ENCODE results near the gene DDX27. TPM values are rescaled to one million over a fixed set of nuclear protein-coding genes. Genes with fewer than 3 reads are reported as not detected.

The DDX27 gene
- total and polyA plus RNA-seq, 4 donors: 8.8 to 16.0 (median 13.0) TPM

DNA sequence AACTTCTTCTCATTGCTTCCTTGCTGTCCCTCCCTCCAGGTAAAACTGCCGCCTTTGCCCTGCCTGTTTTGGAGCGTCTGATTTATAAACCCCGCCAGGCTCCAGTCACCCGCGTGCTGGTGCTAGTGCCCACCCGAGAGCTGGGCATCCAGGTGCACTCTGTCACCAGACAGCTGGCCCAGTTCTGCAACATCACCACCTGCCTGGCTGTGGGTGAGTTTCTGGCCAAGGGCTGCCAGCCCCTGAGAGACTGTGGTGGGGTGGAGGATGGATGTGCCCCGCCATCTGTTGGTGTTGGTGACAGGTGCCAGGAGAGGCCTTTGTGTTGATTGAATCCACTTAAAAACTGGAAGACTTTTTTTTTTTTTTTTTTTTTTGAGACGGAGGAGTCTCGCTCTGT lies 9.5 kb downstream of the DDX27 start:
- no peak overlapping the region for H3K27ac ChIP-seq (ENCODE audit: low read depth in 1 of 2, low read length in 2 of 2)
- 98% methylated on average over 9 of the region's 9 CpGs for WGBS

More for the DNA sequence above, 9.5 kb downstream of the DDX27 start:
- H3K9me3 ChIP-seq (ENCODE audit: control insufficient read depth in 4 of 4, low read length in 3 of 4): no peaks in the 10 kb centered on the region
- no peaks in the 10 kb centered on the region for H3K27me3 ChIP-seq (ENCODE audit: control insufficient read depth in 4 of 4, insufficient read depth in 4 of 4, low read length in 3 of 4)
- H3K4me1 ChIP-seq (ENCODE audit: control insufficient read depth in 4 of 4, insufficient read depth in 4 of 4, low read length in 3 of 4): no peaks in the 10 kb centered on the region
- no peak overlapping the region for H3K9ac ChIP-seq (ENCODE audit: low read depth in 1 of 2, low read length in 2 of 2)
- no peak for DNase-seq (ENCODE audit: low spot score)
- TF ChIP-seq, protein P1, sequence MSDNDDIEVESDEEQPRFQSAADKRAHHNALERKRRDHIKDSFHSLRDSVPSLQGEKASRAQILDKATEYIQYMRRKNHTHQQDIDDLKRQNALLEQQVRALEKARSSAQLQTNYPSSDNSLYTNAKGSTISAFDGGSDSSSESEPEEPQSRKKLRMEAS (IDR thresholded peaks at IDR 0.05): no peak
- TF ChIP-seq FOXA1 (IDR thresholded peaks at IDR 0.05): no peak
- TF ChIP-seq, protein P2, sequence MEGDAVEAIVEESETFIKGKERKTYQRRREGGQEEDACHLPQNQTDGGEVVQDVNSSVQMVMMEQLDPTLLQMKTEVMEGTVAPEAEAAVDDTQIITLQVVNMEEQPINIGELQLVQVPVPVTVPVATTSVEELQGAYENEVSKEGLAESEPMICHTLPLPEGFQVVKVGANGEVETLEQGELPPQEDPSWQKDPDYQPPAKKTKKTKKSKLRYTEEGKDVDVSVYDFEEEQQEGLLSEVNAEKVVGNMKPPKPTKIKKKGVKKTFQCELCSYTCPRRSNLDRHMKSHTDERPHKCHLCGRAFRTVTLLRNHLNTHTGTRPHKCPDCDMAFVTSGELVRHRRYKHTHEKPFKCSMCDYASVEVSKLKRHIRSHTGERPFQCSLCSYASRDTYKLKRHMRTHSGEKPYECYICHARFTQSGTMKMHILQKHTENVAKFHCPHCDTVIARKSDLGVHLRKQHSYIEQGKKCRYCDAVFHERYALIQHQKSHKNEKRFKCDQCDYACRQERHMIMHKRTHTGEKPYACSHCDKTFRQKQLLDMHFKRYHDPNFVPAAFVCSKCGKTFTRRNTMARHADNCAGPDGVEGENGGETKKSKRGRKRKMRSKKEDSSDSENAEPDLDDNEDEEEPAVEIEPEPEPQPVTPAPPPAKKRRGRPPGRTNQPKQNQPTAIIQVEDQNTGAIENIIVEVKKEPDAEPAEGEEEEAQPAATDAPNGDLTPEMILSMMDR (IDR thresholded peaks at IDR 0.05; ENCODE audit: low read depth, low read length, missing input control): no peak
- TF ChIP-seq EGR1 (IDR thresholded peaks at IDR 0.05; ENCODE audit: low read depth in 2 of 2): no peak
- TF ChIP-seq NR2F2 (IDR thresholded peaks at IDR 0.05): no peak
- TF ChIP-seq HNF4A (conservative IDR thresholded peaks at IDR 0.05): no peak
- TF ChIP-seq HNF4G (IDR thresholded peaks at IDR 0.05): no peak
- no peak for TF ChIP-seq ZBTB33 (IDR thresholded peaks at IDR 0.05)
- TF ChIP-seq SP1 (IDR thresholded peaks at IDR 0.05): no peak
- no peak for TF ChIP-seq GABPA (IDR thresholded peaks at IDR 0.05 in 1 of 2, conservative IDR thresholded peaks at IDR 0.05 in 1 of 2)
- TF ChIP-seq RXRA (IDR thresholded peaks at IDR 0.05): no peak
- TF ChIP-seq, protein P3, sequence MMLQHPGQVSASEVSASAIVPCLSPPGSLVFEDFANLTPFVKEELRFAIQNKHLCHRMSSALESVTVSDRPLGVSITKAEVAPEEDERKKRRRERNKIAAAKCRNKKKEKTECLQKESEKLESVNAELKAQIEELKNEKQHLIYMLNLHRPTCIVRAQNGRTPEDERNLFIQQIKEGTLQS (IDR thresholded peaks at IDR 0.05): no peak
- TF ChIP-seq RAD21 (IDR thresholded peaks at IDR 0.05): no peak
- TF ChIP-seq FOXA2 (IDR thresholded peaks at IDR 0.05): no peak
- TF ChIP-seq TAF1 (conservative IDR thresholded peaks at IDR 0.05): no peak
- TF ChIP-seq JUND (IDR thresholded peaks at IDR 0.05): no peak
- TF ChIP-seq, protein P4, sequence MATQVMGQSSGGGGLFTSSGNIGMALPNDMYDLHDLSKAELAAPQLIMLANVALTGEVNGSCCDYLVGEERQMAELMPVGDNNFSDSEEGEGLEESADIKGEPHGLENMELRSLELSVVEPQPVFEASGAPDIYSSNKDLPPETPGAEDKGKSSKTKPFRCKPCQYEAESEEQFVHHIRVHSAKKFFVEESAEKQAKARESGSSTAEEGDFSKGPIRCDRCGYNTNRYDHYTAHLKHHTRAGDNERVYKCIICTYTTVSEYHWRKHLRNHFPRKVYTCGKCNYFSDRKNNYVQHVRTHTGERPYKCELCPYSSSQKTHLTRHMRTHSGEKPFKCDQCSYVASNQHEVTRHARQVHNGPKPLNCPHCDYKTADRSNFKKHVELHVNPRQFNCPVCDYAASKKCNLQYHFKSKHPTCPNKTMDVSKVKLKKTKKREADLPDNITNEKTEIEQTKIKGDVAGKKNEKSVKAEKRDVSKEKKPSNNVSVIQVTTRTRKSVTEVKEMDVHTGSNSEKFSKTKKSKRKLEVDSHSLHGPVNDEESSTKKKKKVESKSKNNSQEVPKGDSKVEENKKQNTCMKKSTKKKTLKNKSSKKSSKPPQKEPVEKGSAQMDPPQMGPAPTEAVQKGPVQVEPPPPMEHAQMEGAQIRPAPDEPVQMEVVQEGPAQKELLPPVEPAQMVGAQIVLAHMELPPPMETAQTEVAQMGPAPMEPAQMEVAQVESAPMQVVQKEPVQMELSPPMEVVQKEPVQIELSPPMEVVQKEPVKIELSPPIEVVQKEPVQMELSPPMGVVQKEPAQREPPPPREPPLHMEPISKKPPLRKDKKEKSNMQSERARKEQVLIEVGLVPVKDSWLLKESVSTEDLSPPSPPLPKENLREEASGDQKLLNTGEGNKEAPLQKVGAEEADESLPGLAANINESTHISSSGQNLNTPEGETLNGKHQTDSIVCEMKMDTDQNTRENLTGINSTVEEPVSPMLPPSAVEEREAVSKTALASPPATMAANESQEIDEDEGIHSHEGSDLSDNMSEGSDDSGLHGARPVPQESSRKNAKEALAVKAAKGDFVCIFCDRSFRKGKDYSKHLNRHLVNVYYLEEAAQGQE (IDR thresholded peaks at IDR 0.05): no peak
- TF ChIP-seq YY1 (IDR thresholded peaks at IDR 0.05): no peak
- no peak overlapping the region for H3K4me3 ChIP-seq (ENCODE audit: low read depth in 1 of 3, low read length in 3 of 3)
- peaks cover 32 to 72% (median 58%) of the 10 kb centered on the region in 4 donors for H3K36me3 ChIP-seq (ENCODE audit: control insufficient read depth in 4 of 4, insufficient read depth in 3 of 4, low read depth in 1 of 4, low read length in 3 of 4)
